ENCODE measurements around the gene ATXN2.

- TF ChIP-seq HINFP (tag; conservative IDR thresholded peaks at IDR 0.05; ENCODE audit: low read depth) (no peak), SRSF9 (IDR thresholded peaks at IDR 0.05; ENCODE audit: borderline replicate concordance, low read depth, low read length) (no peak), POLR2AphosphoS5 (IDR thresholded peaks at IDR 0.05; ENCODE audit: control insufficient read depth, insufficient read depth, low read depth, low read length) (no peak)
Observed at GRCh38 chr12:111635524-111635923, 36.4 kb upstream of the ATXN2 start.

Measured in K562 (cell line).